ENCODE results near the gene FUBP3.
"Not testable (repeated sequence)": the region's sequence is repeated elsewhere in the genome, so short reads cannot be mapped to it uniquely, and the experiment has no call there.

Gene FUBP3

DNA sequence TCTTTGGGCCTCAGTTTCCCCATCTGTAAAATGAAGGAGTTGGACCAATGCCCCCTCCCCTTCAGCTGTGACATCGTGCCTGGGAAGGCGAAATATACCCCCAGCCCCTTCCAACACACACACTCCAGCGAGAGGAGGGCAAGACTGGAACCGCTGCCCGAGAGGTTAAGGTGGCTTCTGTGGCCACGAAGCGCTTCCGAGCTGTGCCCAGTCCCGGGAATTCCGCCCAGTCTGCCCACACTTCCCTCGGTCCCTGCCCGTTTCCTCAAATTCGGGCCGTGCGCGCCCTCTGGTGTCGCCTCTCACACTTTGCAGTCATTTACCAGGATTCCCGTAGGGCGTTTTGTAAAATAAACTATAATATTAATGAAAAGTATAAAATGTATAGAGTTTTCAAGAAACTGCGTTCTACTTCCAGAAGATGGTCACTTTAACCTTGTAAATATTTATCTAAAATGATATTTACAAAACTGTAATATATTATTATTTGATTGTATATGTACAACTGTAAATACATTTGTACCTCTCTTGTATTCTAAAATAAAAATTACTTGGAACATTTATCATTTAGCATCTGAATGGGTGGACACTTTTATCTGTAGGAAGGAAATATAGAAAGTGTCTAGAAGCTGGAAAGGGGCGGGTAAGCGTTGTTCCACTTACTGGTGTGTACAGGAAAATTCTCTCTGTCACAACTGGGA is 103.2 kb downstream of the FUBP3 start:
- DNase-seq (ENCODE audit: low read depth in 2 of 2), result peak; percentile 41 to 61

DNA sequence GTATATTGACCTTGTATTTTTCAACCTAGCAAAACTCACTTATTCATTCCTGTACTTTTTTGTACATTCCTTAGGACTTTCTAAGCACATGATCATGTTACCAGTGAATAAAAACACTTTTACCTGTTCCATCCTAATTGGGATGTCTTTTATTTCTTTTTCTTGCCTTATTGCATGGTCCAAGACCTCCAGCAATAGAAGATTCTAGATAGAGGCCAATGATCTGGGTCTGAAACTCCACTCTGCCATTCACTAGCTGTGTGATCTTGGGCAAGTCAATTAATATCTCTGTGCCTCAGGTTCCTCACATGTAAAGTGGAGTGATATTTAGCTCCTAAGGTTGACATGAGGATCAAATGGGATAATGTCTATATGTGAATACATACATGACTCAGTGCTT is 105.7 kb downstream of the FUBP3 start:
- no peak for DNase-seq (ENCODE audit: low read depth in 2 of 2)

DNA sequence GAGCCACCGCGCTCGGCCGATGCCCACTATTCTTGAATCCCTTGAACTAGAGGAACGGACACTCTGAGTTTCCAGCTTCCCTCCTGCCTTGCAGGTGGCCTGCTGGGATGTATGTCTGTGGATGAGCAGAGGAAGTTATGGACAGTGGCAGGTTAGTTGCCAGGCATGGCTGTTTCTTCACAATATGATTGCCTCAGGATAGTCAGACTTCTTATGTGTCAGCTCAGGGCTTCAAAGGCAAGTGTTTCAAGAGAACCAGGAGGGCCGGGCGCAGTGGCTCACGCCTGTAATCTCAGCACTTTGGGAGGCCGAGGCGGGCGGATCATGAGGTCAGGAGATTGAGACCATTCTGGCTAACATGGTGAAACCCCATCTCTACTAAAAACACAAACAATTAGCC is 106.6 kb downstream of the FUBP3 start:
- DNase-seq (ENCODE audit: low read depth in 2 of 2), result not testable (repeated sequence)

DNA sequence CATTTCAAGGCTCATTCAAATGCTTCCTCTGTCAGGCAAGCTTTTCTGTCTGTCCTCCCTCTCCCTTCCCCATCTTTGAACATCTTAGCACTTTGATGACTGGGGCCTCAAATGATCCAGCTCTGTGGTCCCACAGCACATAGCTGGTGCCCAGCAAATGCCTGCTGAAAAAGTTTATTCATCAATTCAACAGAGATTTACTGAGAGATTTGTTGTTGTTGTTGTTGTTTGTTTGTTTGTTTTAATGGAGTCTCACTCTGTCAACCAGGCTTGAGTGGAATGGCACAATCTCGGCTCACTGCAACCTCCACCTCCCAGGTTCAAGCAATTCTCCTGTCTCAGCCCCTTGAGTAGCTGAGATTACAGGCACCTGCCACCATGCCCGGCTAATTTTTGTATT is 108.2 kb downstream of the FUBP3 start:
- no peak for DNase-seq (ENCODE audit: low read depth in 2 of 2)

Data from stimulated activated CD4-positive, alpha-beta T cell treated with anti-CD3 and anti-CD28 coated beads, Interleukin-1b, Interleukin-23, amount 100 ng/mL, for 4 hours (primary cell).